Measurements from ENCODE around the gene TMEM109.

The TMEM109 gene

DNA sequence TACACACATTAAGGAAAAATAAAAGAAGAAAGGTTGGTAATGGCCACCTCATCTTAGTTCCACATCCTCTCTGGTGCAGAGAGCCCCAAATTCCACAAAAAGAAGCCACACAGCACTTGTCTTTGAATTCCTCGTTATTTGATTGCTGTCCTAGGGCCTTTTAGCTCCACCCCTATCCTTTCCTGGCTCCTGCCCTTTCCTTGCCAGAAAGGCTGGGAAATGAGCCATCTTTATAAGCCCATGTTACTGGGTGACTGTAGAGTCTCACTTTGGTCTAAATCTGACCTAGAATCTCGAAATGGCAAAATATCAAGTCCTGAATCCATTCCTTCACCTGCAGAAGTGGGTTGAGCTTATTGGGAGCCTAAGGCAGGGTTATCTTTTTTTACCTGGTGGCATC lies 6.0 kb downstream of the TMEM109 start:
- no peak for TF ChIP-seq ZBTB7A (IDR thresholded peaks at IDR 0.05; ENCODE audit: low read depth)
- TF ChIP-seq CREB1 (IDR thresholded peaks at IDR 0.05; ENCODE audit: low read depth), result no peak
- TF ChIP-seq CEBPB (IDR thresholded peaks at IDR 0.05), result no peak
- TF ChIP-seq RAD21 (IDR thresholded peaks at IDR 0.05; ENCODE audit: low read depth), result no peak

DNA sequence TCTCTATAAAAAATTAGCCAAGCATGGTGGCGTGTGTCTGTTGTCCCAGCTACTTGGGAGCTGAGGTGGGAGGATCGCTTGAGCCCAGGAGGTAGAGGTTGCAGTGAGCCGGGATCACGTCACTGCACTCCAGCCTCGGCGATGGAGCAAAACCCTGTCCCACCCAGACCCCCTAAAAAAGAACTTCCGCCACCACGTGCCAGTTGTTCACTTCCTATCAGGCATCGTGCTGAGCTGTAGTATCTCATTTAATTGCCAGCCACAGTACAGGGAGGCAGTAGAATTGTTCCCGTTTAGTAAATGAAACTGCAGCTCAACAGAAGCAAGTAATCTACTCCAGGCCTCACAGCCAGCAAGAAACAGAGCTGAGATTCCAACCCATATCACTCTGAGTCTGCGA lies 7.3 kb downstream of the TMEM109 start:
- TF ChIP-seq YY1 (IDR thresholded peaks at IDR 0.05; ENCODE audit: low read depth) (no peak), EGR1 (IDR thresholded peaks at IDR 0.05) (no peak), TCF12 (IDR thresholded peaks at IDR 0.05; ENCODE audit: low read depth) (no peak), CREB1 (IDR thresholded peaks at IDR 0.05; ENCODE audit: low read depth) (no peak), TEAD4 (IDR thresholded peaks at IDR 0.05) (no peak), ZBTB7A (IDR thresholded peaks at IDR 0.05; ENCODE audit: low read depth) (no peak), TAF1 (IDR thresholded peaks at IDR 0.05; ENCODE audit: low read depth) (no peak), CEBPB (IDR thresholded peaks at IDR 0.05) (no peak), FOXM1 (IDR thresholded peaks at IDR 0.05; ENCODE audit: borderline replicate concordance, low read depth) (no peak), NFIC (IDR thresholded peaks at IDR 0.05) (no peak), EP300 (IDR thresholded peaks at IDR 0.05; ENCODE audit: borderline replicate concordance) (no peak), RAD21 (IDR thresholded peaks at IDR 0.05; ENCODE audit: low read depth) (no peak)
- TF ChIP-seq, protein P1, sequence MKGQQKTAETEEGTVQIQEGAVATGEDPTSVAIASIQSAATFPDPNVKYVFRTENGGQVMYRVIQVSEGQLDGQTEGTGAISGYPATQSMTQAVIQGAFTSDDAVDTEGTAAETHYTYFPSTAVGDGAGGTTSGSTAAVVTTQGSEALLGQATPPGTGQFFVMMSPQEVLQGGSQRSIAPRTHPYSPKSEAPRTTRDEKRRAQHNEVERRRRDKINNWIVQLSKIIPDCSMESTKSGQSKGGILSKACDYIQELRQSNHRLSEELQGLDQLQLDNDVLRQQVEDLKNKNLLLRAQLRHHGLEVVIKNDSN (IDR thresholded peaks at IDR 0.05), result no peak
- TF ChIP-seq, protein P2, sequence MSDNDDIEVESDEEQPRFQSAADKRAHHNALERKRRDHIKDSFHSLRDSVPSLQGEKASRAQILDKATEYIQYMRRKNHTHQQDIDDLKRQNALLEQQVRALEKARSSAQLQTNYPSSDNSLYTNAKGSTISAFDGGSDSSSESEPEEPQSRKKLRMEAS (IDR thresholded peaks at IDR 0.05), result no peak
- TF ChIP-seq, protein P3, sequence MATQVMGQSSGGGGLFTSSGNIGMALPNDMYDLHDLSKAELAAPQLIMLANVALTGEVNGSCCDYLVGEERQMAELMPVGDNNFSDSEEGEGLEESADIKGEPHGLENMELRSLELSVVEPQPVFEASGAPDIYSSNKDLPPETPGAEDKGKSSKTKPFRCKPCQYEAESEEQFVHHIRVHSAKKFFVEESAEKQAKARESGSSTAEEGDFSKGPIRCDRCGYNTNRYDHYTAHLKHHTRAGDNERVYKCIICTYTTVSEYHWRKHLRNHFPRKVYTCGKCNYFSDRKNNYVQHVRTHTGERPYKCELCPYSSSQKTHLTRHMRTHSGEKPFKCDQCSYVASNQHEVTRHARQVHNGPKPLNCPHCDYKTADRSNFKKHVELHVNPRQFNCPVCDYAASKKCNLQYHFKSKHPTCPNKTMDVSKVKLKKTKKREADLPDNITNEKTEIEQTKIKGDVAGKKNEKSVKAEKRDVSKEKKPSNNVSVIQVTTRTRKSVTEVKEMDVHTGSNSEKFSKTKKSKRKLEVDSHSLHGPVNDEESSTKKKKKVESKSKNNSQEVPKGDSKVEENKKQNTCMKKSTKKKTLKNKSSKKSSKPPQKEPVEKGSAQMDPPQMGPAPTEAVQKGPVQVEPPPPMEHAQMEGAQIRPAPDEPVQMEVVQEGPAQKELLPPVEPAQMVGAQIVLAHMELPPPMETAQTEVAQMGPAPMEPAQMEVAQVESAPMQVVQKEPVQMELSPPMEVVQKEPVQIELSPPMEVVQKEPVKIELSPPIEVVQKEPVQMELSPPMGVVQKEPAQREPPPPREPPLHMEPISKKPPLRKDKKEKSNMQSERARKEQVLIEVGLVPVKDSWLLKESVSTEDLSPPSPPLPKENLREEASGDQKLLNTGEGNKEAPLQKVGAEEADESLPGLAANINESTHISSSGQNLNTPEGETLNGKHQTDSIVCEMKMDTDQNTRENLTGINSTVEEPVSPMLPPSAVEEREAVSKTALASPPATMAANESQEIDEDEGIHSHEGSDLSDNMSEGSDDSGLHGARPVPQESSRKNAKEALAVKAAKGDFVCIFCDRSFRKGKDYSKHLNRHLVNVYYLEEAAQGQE (IDR thresholded peaks at IDR 0.05; ENCODE audit: low read depth), result no peak

DNA sequence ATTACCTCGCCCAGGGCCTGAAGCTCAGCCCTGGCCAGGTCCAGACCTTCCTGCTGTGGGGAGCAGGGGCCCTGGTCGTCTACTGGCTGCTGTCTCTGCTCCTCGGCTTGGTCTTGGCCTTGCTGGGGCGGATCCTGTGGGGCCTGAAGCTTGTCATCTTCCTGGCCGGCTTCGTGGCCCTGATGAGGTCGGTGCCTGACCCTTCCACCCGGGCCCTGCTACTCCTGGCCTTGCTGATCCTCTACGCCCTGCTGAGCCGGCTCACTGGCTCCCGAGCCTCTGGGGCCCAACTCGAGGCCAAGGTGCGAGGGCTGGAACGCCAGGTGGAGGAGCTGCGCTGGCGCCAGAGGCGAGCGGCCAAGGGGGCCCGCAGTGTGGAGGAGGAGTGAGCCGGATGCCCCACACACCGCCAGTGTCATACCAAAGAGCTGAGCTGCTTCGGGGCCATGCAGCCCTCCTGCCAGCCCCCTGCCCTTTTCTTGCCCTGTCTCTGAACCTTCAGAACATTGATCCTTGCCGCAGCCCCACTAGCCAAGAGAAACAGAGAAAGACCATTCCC lies 7.9 kb downstream of the TMEM109 start:
- TF ChIP-seq TAF1 (IDR thresholded peaks at IDR 0.05; ENCODE audit: low read depth) (no peak), YY1 (IDR thresholded peaks at IDR 0.05; ENCODE audit: low read depth) (no peak), EGR1 (IDR thresholded peaks at IDR 0.05) (no peak), CEBPB (IDR thresholded peaks at IDR 0.05) (no peak), TCF12 (IDR thresholded peaks at IDR 0.05; ENCODE audit: low read depth) (no peak), CREB1 (IDR thresholded peaks at IDR 0.05; ENCODE audit: low read depth) (no peak), RAD21 (IDR thresholded peaks at IDR 0.05; ENCODE audit: low read depth) (no peak), TEAD4 (IDR thresholded peaks at IDR 0.05) (no peak), NFIC (IDR thresholded peaks at IDR 0.05) (no peak), EP300 (IDR thresholded peaks at IDR 0.05; ENCODE audit: borderline replicate concordance) (no peak), ZBTB7A (IDR thresholded peaks at IDR 0.05; ENCODE audit: low read depth) (no peak), FOXM1 (IDR thresholded peaks at IDR 0.05; ENCODE audit: borderline replicate concordance, low read depth) (no peak)
- TF ChIP-seq, protein P3 (IDR thresholded peaks at IDR 0.05; ENCODE audit: low read depth), result no peak
- TF ChIP-seq, protein P1 (IDR thresholded peaks at IDR 0.05), result no peak
- TF ChIP-seq, protein P2 (IDR thresholded peaks at IDR 0.05), result no peak

DNA sequence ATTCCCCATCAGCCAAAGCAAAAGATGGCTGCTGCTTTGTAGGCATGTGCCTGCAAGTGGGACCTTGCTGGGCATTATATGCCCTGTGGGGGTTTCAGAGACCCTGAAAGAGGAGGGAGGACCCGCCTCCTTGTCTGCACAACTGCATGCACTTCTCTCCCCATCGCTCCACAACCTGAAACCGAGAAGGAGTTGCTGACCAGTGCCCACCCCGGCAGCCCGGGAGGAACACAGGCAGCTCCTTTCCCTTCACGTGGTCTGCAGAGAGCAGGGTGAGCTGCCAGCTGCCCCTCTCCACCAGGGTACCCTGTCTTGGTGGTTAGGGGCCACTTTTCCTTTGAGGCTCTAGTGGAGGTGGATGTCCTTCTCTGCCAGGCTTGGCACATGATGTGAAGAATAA lies 8.9 kb downstream of the TMEM109 start:
- TF ChIP-seq EGR1 (IDR thresholded peaks at IDR 0.05), result no peak
- TF ChIP-seq, protein P1 (IDR thresholded peaks at IDR 0.05), result no peak
- TF ChIP-seq ZBTB7A (IDR thresholded peaks at IDR 0.05; ENCODE audit: low read depth), result no peak
- no peak for TF ChIP-seq YY1 (IDR thresholded peaks at IDR 0.05; ENCODE audit: low read depth)
- TF ChIP-seq, protein P3 (IDR thresholded peaks at IDR 0.05; ENCODE audit: low read depth), result no peak
- no peak for TF ChIP-seq CREB1 (IDR thresholded peaks at IDR 0.05; ENCODE audit: low read depth)
